ENCODE results near the gene ECI1. TPM values are rescaled to one million over a fixed set of nuclear protein-coding genes. Genes with fewer than 3 reads are reported as not detected.
"Not testable (repeated sequence)": the region's sequence is repeated elsewhere in the genome, so short reads cannot be mapped to it uniquely, and the experiment has no call there.

ECI1 gene
- total RNA-seq, 4 donors from 2014 or later: 104 to 208 (median 169) TPM

GRCh38 chr16:2206420-2206779, 45.0 kb downstream of the ECI1 start:
- Histone ChIP-seq H3K9me3 (no peaks in the 10 kb centered on the region), H3K27me3 (no peaks in the 10 kb centered on the region), H3K4me1 (peaks cover 13 to 14% of the 10 kb centered on the region in 2 donors), H3K4me3 (replicated peaks in 1 of 3) (peak overlapping the region in 2 of 3 donors; percentile 75 to 92), H3K36me3 (peaks cover 17 to 20% of the 10 kb centered on the region in 2 donors), H3K27ac (peak overlapping the region in 2 of 3 donors; percentile 99)
- intact Hi-C loops (cut with DNase I): no loop called here
- TF ChIP-seq CTCF (IDR thresholded peaks at IDR 0.05) (no peak), POLR2A (IDR thresholded peaks at IDR 0.05) (no peak)
- WGBS, 2 donors: 86 to 89% methylated on average over 16 to 18 of the region's 18 CpGs
- DNase-seq: no peak

GRCh38 chr16:2205967-2206313, 45.4 kb downstream of the ECI1 start:
- Histone ChIP-seq H3K36me3 (peaks cover 17 to 20% of the 10 kb centered on the region in 2 donors), H3K4me1 (peaks cover 12 to 14% of the 10 kb centered on the region in 2 donors), H3K4me3 (replicated peaks in 1 of 3) (peak overlapping the region; percentile 75 to 92 (median 90)), H3K27me3 (no peaks in the 10 kb centered on the region), H3K9me3 (no peaks in the 10 kb centered on the region), H3K27ac (peak overlapping the region; percentile 99)
- TF ChIP-seq POLR2A (IDR thresholded peaks at IDR 0.05): no peak
- TF ChIP-seq CTCF (IDR thresholded peaks at IDR 0.05): no peak
- no peak for DNase-seq
- 0% methylated on average over 1 of the region's 16 CpGs; no CpG with 5 or more reads in 1 of the 2 donors for WGBS, 2 donors
- intact Hi-C loops (cut with DNase I): no loop called here

GRCh38 chr16:2205104-2205966, 46.1 kb downstream of the ECI1 start, which contains the start of gene MLST8:
MLST8 (plus strand) TSS chr16:2205454; CDS start chr16:2206086, 632 bp downstream.
- H3K9me3 ChIP-seq: no peaks in the 10 kb centered on the region
- peak within 1 kb of the TSS; percentile 75 to 92 (median 90) for H3K4me3 ChIP-seq (replicated peaks in 1 of 3)
- peak within 1 kb of the TSS; percentile 99 for H3K27ac ChIP-seq
- peaks cover 12 to 14% of the 10 kb centered on the region in 2 donors for H3K4me1 ChIP-seq
- TF ChIP-seq CTCF (IDR thresholded peaks at IDR 0.05) (peak in 1 of 6 experiments; percentile 17), POLR2A (IDR thresholded peaks at IDR 0.05) (peak; percentile 46 to 78)
- intact Hi-C loops (cut with DNase I): no loop called here
- DNase-seq: peak; percentile 81 to 85
- 0 to 2% methylated on average over 15 to 19 of the region's 93 CpGs for WGBS, 2 donors
- peaks cover 17 to 20% of the 10 kb centered on the region in 2 donors for H3K36me3 ChIP-seq
- H3K27me3 ChIP-seq: no peaks in the 10 kb centered on the region

- Histone ChIP-seq H3K27ac (peak overlapping the region; percentile 99), H3K4me3 (replicated peaks in 1 of 3) (peak overlapping the region; percentile 75 to 92 (median 90)), H3K4me1 (peaks cover 12 to 14% of the 10 kb centered on the region in 2 donors), H3K27me3 (no peaks in the 10 kb centered on the region), H3K9me3 (no peaks in the 10 kb centered on the region), H3K36me3 (peaks cover 17 to 20% of the 10 kb centered on the region in 2 donors)
- TF ChIP-seq CTCF (IDR thresholded peaks at IDR 0.05): no peak
- no peak for TF ChIP-seq POLR2A (IDR thresholded peaks at IDR 0.05)
- intact Hi-C loops (cut with DNase I): no loop called here
- WGBS, 2 donors: 78 to 79% methylated on average over 13 of the region's 13 CpGs
- no peak for DNase-seq
Measured at GRCh38 chr16:2204416-2205103, 46.8 kb downstream of the ECI1 start.

- H3K27ac ChIP-seq; H3K9me3 ChIP-seq; H3K36me3 ChIP-seq; DNase-seq; intact Hi-C loops (cut with DNase I); H3K4me3 ChIP-seq (replicated peaks in 1 of 3); H3K27me3 ChIP-seq: not testable (repeated sequence)
- H3K4me1 ChIP-seq: peaks cover 12 to 14% of the 10 kb centered on the region in 2 donors
- 93 to 96% methylated on average over 8 of the region's 8 CpGs for WGBS, 2 donors
Measured at GRCh38 chr16:2203119-2203688, 48.2 kb downstream of the ECI1 start.
